Upper lobe of left lung (tissue), 4 donors: Measurements from ENCODE around the gene RETREG2.

ENCODE experiments used
- CTCF ChIP-seq, 6 experiments: fragments of 450-650 bp in 4 of 6; fragments of 200-600 bp in 2 of 6; sonication (generic) in 2 of 6; IDR thresholded peaks; one replicate each; pipeline ENCODE4 v1.5.1; 2016 to 2019; ENCODE audit warnings: antibody characterized with exemption in 6 of 6
- EP300 ChIP-seq, 4 donors: sonication (generic); formaldehyde crosslinking; IDR thresholded peaks; one replicate each; pipeline ENCODE4 v1.5.1; 2017; ENCODE audit warnings: antibody characterized with exemption in 4 of 4, control low read depth in 2 of 4
- POLR2AphosphoS5 ChIP-seq, 2 donors: sonication (generic); formaldehyde crosslinking; IDR thresholded peaks; one replicate each; pipeline ENCODE4 v1.5.1; 2017; ENCODE audit warnings: antibody characterized with exemption in 2 of 2

GRCh38 chr2:219207134-219207883, 29.2 kb downstream of the RETREG2 start:
- no peak for TF ChIP-seq POLR2AphosphoS5 (IDR thresholded peaks at IDR 0.05)
- TF ChIP-seq EP300 (IDR thresholded peaks at IDR 0.05), result no peak
- TF ChIP-seq CTCF (IDR thresholded peaks at IDR 0.05), result no peak
